Dermis blood vessel endothelial cell (primary cell): ENCODE results near the gene HTR1E. TPM values are rescaled to one million over a fixed set of nuclear protein-coding genes. Genes with fewer than 3 reads are reported as not detected.
"Not testable (repeated sequence)": the region's sequence is repeated elsewhere in the genome, so short reads cannot be mapped to it uniquely, and the experiment has no call there.

Source experiments
- DNase-seq: peaks from one replicate; pipeline ENCODE4 v3.0.0; 2010
- total RNA-seq: library from RNA; depleted of rRNA; stranded (reverse); fragments of >200 nt; gene quantifications from 2 replicates; pipeline ENCODE4 v1.2.3, GENCODE V29; 2014

Gene HTR1E
- total RNA-seq, 1 donor from 2014 or later = not detected

DNA sequence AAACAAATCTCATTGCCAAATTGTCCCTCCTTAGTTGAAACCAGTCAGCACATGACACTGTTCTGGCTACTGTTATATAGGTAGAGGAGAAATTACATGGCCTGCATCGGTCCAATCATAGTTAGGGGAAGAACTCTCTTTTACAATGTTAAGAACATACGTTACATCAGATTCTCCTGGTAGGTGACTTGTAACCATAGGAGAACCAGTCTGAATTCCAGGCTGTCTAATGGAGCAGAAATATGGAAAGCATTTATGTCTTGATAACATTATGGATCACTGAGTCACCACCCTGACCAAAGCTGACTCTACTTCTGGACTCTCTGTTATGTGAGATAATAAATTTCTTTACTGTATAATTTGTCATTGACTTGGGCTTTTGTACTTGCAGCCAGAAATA, 40.9 kb downstream of the HTR1E start:
- DNase-seq = no peak

DNA sequence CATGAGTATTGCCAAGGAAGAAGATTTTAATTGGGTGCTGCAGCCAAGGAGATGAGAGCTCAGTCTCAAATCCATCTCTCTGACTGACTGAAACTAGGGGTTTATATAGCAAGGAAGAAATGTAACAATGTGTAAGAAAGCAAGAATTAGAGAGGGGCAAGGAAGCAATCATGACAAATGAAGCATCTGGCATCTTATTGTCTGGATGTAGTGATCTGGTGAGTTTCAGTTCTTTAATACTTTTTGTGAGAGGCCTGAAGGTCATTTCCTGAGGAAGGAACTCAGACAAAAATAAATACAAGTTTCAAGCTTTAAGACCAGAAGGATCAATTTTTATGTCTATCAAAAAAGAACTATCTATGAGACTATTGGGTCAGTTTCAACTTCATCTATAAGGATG, 64.2 kb downstream of the HTR1E start:
- DNase-seq = no peak

DNA sequence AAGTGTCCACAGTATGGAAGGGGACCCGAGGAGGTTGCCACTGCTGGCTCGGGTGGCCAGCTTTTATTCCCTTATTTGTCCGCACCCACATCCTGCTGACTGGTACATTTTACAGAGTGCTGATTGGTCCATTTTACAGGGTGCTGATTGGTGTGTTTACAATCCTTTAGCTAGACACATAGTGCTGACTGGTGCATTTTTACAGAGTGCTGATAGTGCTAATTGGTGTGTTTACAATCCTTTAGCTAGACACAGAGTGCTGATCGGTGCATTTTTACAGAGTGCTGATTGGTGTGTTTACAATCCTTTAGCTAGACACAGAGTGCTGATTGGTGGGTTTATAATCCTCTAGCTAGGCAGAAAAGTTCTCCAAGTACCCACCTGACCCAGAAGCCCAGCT, 65.1 kb downstream of the HTR1E start:
- DNase-seq = not testable (repeated sequence)

- DNase-seq = not testable (repeated sequence)
Measured at GRCh38 chr6:87006541-87006940, 69.2 kb downstream of the HTR1E start.

DNA sequence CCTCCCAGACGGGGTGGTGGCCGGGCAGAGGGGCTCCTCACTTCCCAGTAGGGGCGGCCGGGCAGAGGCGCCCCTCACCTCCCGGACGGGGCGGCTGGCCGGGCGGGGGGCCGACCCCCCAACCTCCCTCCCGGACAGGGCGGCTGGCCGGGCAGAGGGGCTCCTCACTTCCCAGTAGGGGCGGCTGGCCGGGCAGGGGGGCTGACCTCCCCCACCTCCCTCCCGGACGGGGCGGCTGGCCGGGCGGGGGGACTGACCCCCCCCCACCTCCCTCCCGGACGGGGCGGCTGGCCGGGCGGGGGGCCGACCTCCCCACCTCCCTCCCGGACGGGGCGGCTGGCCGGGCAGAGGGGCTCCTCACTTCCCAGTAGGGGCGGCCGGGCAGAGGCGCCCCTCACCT, 72.3 kb downstream of the HTR1E start:
- not testable (repeated sequence) for DNase-seq

DNA sequence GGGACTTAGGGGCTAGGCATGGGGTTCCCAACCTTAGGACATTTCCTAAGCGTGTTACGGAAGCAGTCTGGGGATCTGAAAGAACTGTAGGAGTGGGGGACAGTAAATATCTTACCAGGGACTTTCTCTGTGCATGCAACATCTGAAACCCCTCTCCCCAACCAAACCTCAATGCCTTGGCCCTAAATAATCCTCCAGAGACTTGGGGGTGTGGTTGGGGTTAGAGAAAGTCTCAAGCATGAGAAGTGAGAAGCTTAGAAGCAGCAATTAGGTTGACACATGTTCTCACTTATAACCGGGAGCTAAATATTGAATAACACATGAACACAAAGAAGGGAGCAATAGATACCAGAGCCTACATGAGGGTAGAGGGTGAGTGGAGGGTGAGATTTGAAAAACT, 74.7 kb downstream of the HTR1E start:
- DNase-seq = no peak

GRCh38 chr6:87012743-87013142, 75.4 kb downstream of the HTR1E start:
- DNase-seq = no peak

DNA sequence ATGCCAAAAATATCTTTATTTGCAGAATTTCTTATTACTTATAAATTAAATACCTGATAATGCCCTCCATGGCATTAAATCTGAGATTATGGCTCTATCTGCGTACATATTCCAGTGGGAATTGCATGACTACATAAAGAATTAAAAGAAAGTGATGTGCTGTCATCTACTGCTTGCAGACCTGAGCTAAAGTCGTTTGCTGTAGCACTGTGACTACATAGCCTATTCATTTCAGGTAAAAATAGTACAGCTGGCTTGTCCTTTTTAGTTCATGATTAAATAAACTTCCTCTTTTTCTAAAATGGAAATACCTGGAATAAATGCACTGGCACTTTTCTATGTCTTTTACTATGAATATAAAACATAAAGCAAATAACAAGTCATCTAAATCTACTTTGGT, 79.4 kb downstream of the HTR1E start:
- DNase-seq = no peak

DNA sequence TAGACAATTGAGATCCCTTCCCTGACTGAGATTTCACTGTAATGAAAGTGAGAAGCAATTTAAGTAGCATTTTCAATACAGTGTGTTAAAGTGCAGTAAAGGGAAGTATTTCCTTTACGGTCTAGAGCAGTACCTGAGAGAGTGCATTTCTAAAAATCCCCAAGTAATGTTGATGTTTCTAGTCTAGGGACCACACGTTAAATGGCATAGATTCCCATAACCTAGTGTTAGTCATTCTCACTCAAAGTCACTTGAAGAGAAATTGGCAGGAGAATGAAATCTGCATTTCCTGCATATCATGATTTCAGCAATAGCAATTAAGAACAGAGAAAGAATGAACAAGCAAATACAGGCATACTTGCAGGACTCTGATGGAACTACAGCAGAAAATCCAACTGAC, 89.7 kb downstream of the HTR1E start:
- DNase-seq = no peak

DNA sequence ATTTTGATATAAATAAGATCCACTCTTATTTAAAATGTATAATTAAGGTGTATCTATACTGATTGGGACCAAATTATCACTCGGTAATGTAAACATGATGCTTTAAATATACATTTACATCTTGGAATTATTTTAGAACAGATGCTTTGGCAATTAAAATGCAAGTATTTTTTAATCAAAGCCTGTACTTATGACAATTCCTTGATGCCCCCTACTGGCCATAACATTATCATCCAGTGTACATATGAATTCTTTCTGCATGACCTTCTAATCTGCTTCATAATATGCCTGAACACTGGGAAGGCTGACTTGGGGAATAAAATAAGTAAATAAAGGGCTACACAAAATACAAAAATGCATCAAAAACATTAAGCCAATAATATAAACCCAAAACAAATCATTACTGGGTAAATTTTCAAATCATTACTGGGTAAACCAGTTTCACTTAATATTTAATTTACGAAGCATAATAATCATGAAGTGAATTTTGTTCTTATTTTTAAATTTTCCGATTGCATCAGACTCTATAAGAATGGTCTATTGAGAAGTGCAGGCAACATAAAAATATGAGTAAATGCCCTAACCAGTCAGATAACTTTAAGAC, 92.5 kb downstream of the HTR1E start:
- peak; percentile 76 for DNase-seq

GRCh38 chr6:87040729-87041128, 103.4 kb downstream of the HTR1E start:
- DNase-seq = no peak

- DNase-seq = no peak
Measured at GRCh38 chr6:87045521-87046075, 108.3 kb downstream of the HTR1E start.

GRCh38 chr6:87049779-87050178, 112.5 kb downstream of the HTR1E start:
- DNase-seq = no peak

DNA sequence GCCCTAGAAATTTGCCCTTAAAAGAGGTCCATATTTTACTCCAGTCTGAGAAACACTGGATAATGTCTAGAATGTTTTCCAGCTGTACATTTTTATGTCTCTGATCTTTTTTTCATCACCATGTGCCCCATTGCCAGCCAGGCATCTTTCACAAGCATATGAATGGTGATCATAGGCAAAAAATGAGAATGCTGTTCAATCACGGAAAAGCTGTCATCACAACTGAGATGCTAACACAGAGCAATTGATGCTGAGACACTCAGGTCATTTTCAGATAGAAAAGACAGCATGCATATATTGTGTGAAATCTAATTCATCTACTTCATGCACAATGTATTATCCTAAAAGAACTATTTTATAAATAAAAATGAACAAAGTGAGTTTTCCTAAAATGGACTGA, 116.0 kb downstream of the HTR1E start:
- DNase-seq = no peak

DNA sequence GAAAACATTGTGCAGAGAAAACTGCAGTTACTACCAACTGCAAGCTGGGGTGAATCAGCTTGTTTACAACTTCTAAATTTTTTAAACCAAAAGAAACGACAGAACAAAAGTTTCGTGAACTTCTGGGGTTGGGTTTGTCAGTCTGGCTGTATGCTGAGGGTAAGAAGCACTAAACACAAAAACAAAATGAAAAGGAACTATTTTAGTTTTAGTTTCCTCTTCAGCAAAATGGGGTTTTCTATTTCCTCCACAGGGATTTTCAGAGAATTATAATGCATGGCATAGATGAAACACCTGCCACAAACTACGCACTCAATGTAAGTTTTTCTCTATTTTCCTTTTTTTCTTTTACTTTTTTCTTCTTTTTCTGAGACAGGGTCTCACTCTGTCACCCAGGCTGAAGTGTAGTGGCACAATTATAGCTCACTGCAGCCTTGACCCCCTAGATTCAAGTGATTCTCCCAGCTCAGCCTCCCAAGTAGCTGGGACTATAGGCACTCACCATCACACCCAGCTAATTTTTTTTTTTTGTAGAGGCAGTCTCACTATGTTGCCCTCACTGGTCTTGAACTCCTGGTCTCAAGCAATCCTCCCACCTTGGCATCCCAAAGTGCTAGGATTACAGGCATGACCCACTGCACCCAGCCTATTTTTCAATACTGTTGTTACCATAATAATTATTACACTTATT, 117.0 kb downstream of the HTR1E start:
- DNase-seq = no peak

GRCh38 chr6:87059943-87060342, 122.6 kb downstream of the HTR1E start:
- no peak for DNase-seq

- no peak for DNase-seq
Measured at GRCh38 chr6:87065117-87065516, 127.8 kb downstream of the HTR1E start.

Other genes with a start within 250 kb of the HTR1E start
- gene CGA, start 157.6 kb downstream of the HTR1E start, total RNA-seq = not detected in 2 replicates
- gene ZNF292, start 218.0 kb downstream of the HTR1E start, total RNA-seq = 23.8 and 31.7 TPM in 2 replicates